Measurements from ENCODE around the gene C21orf91.

GRCh38 chr21:17765207-17765606 is 53.9 kb downstream of the C21orf91 start:
- TF ChIP-seq CTCF (IDR thresholded peaks at IDR 0.05; ENCODE audit: insufficient read depth, low read length) (no peak), POLR2AphosphoS5 (IDR thresholded peaks at IDR 0.05; ENCODE audit: low read depth) (no peak)

Measured in HL-60 (cell line).